ENCODE measurements around the gene ARHGAP33. TPM values are rescaled to one million over a fixed set of nuclear protein-coding genes. Genes with fewer than 3 reads are reported as not detected.

ARHGAP33 gene
- total RNA-seq, 1 experiment from 2014 or later = 3.7 TPM

DNA sequence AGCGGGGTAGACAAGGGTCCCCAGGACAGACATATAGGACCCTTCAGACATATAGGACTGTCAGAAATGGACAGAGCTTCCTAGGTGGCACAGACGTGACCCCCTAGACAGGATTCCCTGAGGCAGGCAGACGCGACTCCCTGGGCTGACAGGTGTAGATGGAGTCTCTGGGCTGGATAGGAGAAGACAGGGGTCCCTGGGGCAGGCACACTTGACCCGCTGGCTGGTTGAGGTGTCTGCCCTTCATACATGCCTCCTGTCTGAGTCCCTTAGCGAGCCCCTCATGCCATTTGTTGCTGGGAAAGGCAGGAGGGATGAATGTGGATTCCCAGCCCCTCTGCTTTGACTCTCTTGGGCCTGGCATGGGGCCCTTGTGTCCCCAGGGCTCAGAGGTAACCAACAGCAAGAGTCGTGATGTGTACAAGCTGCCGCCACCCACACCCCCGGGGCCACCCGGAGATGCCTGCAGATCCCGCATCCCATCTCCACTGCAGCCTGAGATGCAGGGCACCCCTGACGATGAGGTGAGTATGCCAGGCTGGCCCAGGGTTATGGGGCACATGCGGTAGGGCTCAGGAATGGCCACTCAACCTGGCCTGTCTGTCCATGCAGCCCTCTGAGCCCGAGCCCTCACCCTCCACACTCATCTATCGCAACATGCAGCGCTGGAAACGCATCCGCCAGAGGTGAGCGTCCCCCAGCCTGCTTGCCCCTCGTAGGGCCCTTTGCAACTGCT is 21.6 kb upstream of the ARHGAP33 start:
- Histone ChIP-seq H3K4me3 (ENCODE audit: low read length) (no peak overlapping the region), H3K36me3 (ENCODE audit: low read depth, low read length) (no peaks in the 10 kb centered on the region), H3F3A (ENCODE audit: low read length, unreplicated experiment) (peaks cover 3% of the 10 kb centered on the region), H3K4me1 (ENCODE audit: insufficient read depth, low read length) (peaks cover 13% of the 10 kb centered on the region), H3K9me2 (replicated peaks; ENCODE audit: low read length) (no peaks in the 10 kb centered on the region), H3K27me3 (ENCODE audit: low read length) (no peaks in the 10 kb centered on the region), H3K9me3 (ENCODE audit: low read length) (no peaks in the 10 kb centered on the region), H4K20me1 (ENCODE audit: low read length) (no peaks in the 10 kb centered on the region), H3K4me2 (ENCODE audit: low read length) (no peak overlapping the region), H3K27ac (ENCODE audit: low read length) (no peak overlapping the region), H3K79me2 (ENCODE audit: low read length) (peaks cover 13% of the 10 kb centered on the region), H2AFZ (ENCODE audit: low read length) (no peak overlapping the region), H3K9ac (ENCODE audit: low read length) (no peak overlapping the region)
- intact Hi-C loops (cut with micrococcal nuclease) = no loop called here
- ATAC-seq = no peak
- no peak for DNase-seq
- TF ChIP-seq EZH2phosphoT487 (IDR thresholded peaks at IDR 0.05; ENCODE audit: borderline replicate concordance, low read length) (no peak), EZH2 (IDR thresholded peaks at IDR 0.05; ENCODE audit: low read length, unreplicated experiment) (no peak)
- TF ChIP-seq, protein P1, sequence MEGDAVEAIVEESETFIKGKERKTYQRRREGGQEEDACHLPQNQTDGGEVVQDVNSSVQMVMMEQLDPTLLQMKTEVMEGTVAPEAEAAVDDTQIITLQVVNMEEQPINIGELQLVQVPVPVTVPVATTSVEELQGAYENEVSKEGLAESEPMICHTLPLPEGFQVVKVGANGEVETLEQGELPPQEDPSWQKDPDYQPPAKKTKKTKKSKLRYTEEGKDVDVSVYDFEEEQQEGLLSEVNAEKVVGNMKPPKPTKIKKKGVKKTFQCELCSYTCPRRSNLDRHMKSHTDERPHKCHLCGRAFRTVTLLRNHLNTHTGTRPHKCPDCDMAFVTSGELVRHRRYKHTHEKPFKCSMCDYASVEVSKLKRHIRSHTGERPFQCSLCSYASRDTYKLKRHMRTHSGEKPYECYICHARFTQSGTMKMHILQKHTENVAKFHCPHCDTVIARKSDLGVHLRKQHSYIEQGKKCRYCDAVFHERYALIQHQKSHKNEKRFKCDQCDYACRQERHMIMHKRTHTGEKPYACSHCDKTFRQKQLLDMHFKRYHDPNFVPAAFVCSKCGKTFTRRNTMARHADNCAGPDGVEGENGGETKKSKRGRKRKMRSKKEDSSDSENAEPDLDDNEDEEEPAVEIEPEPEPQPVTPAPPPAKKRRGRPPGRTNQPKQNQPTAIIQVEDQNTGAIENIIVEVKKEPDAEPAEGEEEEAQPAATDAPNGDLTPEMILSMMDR (conservative IDR thresholded peaks at IDR 0.05; ENCODE audit: low read depth, low read length) = no peak
- BruUV-seq (replicated peaks) = no TSS peak
- POLR2A ChIA-PET (ENCODE audit: unreplicated experiment) = no interaction called here
- CTCF ChIA-PET = no interaction called here

DNA sequence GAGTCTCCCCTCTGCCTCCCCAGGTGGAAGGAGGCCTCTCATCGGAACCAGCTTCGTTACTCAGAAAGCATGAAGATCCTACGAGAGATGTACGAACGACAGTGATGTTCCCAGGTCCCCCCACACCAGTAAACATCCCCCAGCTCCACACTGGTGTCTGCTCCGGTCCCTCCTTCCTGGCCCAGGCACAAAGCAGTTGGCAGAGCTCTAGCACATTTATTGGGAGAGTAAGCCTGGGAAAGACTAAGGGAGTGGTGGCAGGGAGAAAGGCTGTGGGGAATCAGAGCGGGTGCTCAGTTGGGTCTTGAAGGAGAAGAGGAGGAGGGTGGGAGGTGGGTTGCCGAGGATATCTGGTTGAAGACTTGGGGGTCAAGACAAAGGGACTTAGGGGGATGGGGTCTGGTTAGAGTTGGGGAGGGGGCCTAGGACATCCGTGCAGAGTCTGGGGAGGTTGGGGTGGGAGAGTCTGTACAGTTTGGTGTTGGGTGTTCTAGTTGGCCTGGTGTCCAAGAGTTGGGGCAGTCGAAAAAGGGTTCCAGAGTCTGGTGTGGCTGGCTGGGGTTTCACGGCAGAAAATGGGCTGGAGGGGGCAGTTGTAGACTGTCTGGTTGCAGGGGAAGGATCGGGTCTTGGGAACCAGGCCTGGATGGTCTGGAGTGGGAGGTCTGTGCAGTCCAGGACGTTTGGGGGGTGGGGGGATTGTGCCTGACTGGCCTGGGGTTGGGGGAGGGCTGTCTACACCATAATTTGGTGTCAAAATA is 20.8 kb upstream of the ARHGAP33 start:
- peaks cover 13% of the 10 kb centered on the region for H3K4me1 ChIP-seq (ENCODE audit: insufficient read depth, low read length)
- no peak overlapping the region for H2AFZ ChIP-seq (ENCODE audit: low read length)
- H3K9me2 ChIP-seq (replicated peaks; ENCODE audit: low read length) = no peaks in the 10 kb centered on the region
- H3K36me3 ChIP-seq (ENCODE audit: low read depth, low read length) = no peaks in the 10 kb centered on the region
- peaks cover 16% of the 10 kb centered on the region for H3K79me2 ChIP-seq (ENCODE audit: low read length)
- ATAC-seq (no peak), DNase-seq (no peak)
- H3K27ac ChIP-seq (ENCODE audit: low read length) = no peak overlapping the region
- H3K27me3 ChIP-seq (ENCODE audit: low read length) = no peaks in the 10 kb centered on the region
- no peak overlapping the region for H3K4me3 ChIP-seq (ENCODE audit: low read length)
- CTCF ChIA-PET = no interaction called here
- H3F3A ChIP-seq (ENCODE audit: low read length, unreplicated experiment) = peaks cover 3% of the 10 kb centered on the region
- H3K9ac ChIP-seq (ENCODE audit: low read length) = no peak overlapping the region
- H3K9me3 ChIP-seq (ENCODE audit: low read length) = no peaks in the 10 kb centered on the region
- no TSS peak for BruUV-seq (replicated peaks)
- H4K20me1 ChIP-seq (ENCODE audit: low read length) = no peaks in the 10 kb centered on the region
- TF ChIP-seq EZH2 (IDR thresholded peaks at IDR 0.05; ENCODE audit: low read length, unreplicated experiment) = no peak
- TF ChIP-seq EZH2phosphoT487 (IDR thresholded peaks at IDR 0.05; ENCODE audit: borderline replicate concordance, low read length) = no peak
- TF ChIP-seq, protein P1 (conservative IDR thresholded peaks at IDR 0.05; ENCODE audit: low read depth, low read length) = no peak
- H3K4me2 ChIP-seq (ENCODE audit: low read length) = no peak overlapping the region
- POLR2A ChIA-PET (ENCODE audit: unreplicated experiment) = no interaction called here
- intact Hi-C loops (cut with micrococcal nuclease) = no loop called here

DNA sequence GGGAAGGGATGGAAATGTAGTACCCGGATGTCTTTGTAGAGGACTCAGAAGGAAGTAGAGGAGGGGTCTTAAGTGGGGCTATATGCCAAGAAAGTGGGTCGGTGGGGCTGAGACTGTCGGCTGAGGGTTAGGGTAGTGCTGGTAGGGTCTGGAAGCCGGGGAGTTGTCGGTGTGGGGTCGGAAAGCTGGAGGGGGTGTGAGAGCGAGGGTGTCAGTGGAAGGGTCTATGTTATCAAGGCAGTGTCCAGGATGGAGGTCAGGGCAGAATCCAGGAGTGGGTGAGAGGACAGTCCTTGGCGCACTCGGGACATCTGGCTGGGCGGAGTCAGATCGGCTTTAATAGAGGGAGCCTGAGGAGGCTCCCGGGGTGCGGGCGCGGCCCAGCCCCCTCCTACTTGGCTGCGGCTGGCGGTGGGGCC is 20.2 kb upstream of the ARHGAP33 start:
- POLR2A ChIA-PET (ENCODE audit: unreplicated experiment) = no interaction called here
- Histone ChIP-seq H3K36me3 (ENCODE audit: low read depth, low read length) (no peaks in the 10 kb centered on the region), H3K9me2 (replicated peaks; ENCODE audit: low read length) (no peaks in the 10 kb centered on the region), H2AFZ (ENCODE audit: low read length) (no peak overlapping the region), H3K4me1 (ENCODE audit: insufficient read depth, low read length) (peaks cover 7% of the 10 kb centered on the region), H3K9ac (ENCODE audit: low read length) (no peak overlapping the region), H3K9me3 (ENCODE audit: low read length) (no peaks in the 10 kb centered on the region), H3K79me2 (ENCODE audit: low read length) (peaks cover 15% of the 10 kb centered on the region), H3K4me2 (ENCODE audit: low read length) (no peak overlapping the region), H3F3A (ENCODE audit: low read length, unreplicated experiment) (peaks cover 3% of the 10 kb centered on the region), H3K4me3 (ENCODE audit: low read length) (no peak overlapping the region), H4K20me1 (ENCODE audit: low read length) (no peaks in the 10 kb centered on the region), H3K27ac (ENCODE audit: low read length) (no peak overlapping the region), H3K27me3 (ENCODE audit: low read length) (no peaks in the 10 kb centered on the region)
- CTCF ChIA-PET = no interaction called here
- intact Hi-C loops (cut with micrococcal nuclease) = no loop called here
- BruUV-seq (replicated peaks) = no TSS peak
- TF ChIP-seq EZH2phosphoT487 (IDR thresholded peaks at IDR 0.05; ENCODE audit: borderline replicate concordance, low read length) = no peak
- TF ChIP-seq, protein P1 (conservative IDR thresholded peaks at IDR 0.05; ENCODE audit: low read depth, low read length) = no peak
- TF ChIP-seq EZH2 (IDR thresholded peaks at IDR 0.05; ENCODE audit: low read length, unreplicated experiment) = no peak
- DNase-seq (no peak), ATAC-seq (no peak)
